A549 (cell line): ENCODE data around the gene GLB1L2. TPM values are rescaled to one million over a fixed set of nuclear protein-coding genes. Genes with fewer than 3 reads are reported as not detected.

Source experiments
- ATAC-seq, 2 experiments: fragments of 200-7000 bp in 1 of 2; fragments of >200 bp in 1 of 2; cut with Nextera tagmentation in 1 of 2; cut with Tn5 transposase in 1 of 2; 3 replicates each; pipeline versions ENCODE4 v1.8.0 to v1.9.1; 2018 to 2020; ENCODE audit warnings: mild to moderate bottlenecking in 1 of 2, moderate library complexity in 1 of 2
- CTCF ChIA-PET: fragments of 300-600 bp; sonication (Branson Sonifier 250); formaldehyde crosslinking; extraction: SDS; loops from one replicate; lab custom pipeline; 2021; ENCODE audit warnings: antibody characterized with exemption, inconsistent platforms; lab: Yijun Ruan, JAX
- POLR2A ChIA-PET: fragments of 350-600 bp; formaldehyde crosslinking; extraction: SDS; loops from one replicate; lab custom pipeline; 2021; ENCODE audit warnings: antibody characterized with exemption, inconsistent platforms; lab: Yijun Ruan, JAX
- DNase-seq, 2 experiments: peaks; one replicate each; pipeline versions ENCODE4 v3.0.0 to v3.0.0-alpha.2; 2011 to 2016; ENCODE audit warnings: low read depth in 1 of 2, low spot score in 1 of 2
- FAIRE-seq: peaks from 2 replicates; lab custom pipeline; 2011; peaks lifted over from hg19 to GRCh38; lab: Jason Lieb, UNC
- H3K27ac ChIP-seq, 2 experiments: fragments of >200 bp; sonication (Bioruptor Twin); formaldehyde crosslinking; 3 replicates each; pipeline ENCODE4 v1.5.1; 2016 to 2017
- H3K4me1 ChIP-seq: fragments of >200 bp; sonication (Bioruptor Twin); formaldehyde crosslinking; 3 replicates; pipeline ENCODE4 v1.6.1; 2016
- H3K4me2 ChIP-seq: fragments of >200 bp; sonication (Bioruptor Twin); formaldehyde crosslinking; 3 replicates; pipeline ENCODE4 v1.6.1; 2016
- H3K4me3 ChIP-seq: fragments of >200 bp; sonication (Bioruptor Twin); formaldehyde crosslinking; 3 replicates; pipeline ENCODE4 v1.5.1; 2016
- H3K9me3 ChIP-seq: fragments of >200 bp; sonication (Bioruptor Twin); formaldehyde crosslinking; 3 replicates; pipeline ENCODE4 v1.6.1; 2016
- ATOH8 ChIP-seq: fragments of 250-450 bp; sonication (Bioruptor Pico); IDR thresholded peaks from 2 replicates; pipeline ENCODE4 v1.5.0; 2020; ENCODE audit warnings: low read depth, mild to moderate bottlenecking, moderate library complexity
- BHLHE40 ChIP-seq: IDR thresholded peaks from 2 replicates; pipeline ENCODE4 v1.6.1; 2012; ENCODE audit warnings: low read depth, low read length, inconsistent platforms
- CEBPB ChIP-seq, 2 experiments: fragments of >200 bp in 1 of 2; sonication (Bioruptor Twin) in 1 of 2; formaldehyde crosslinking in 1 of 2; IDR thresholded peaks; 2 replicates each; pipeline ENCODE4 v1.6.1; 2012 to 2016
- CHD2 ChIP-seq: fragments of 150-350 bp; IDR thresholded peaks from 2 replicates; pipeline ENCODE4 v1.6.1; 2014; ENCODE audit warnings: low read length; ENCODE audit not compliant: partially characterized antibody
- CHD4 ChIP-seq: fragments of 200-600 bp; sonication (generic); IDR thresholded peaks from 2 replicates; pipeline ENCODE4 v1.6.1; 2016; ENCODE audit warnings: antibody characterized with exemption, mild to moderate bottlenecking, borderline replicate concordance
- E2F6 ChIP-seq: IDR thresholded peaks from 2 replicates; pipeline ENCODE4 v1.6.1; 2012; ENCODE audit warnings: low read depth, borderline replicate concordance
- EHF ChIP-seq: fragments of 250-450 bp; sonication (Bioruptor Pico); IDR thresholded peaks from 2 replicates; pipeline ENCODE4 v1.5.0; 2020; ENCODE audit warnings: mild to moderate bottlenecking
- EP300 ChIP-seq, 2 experiments: fragments of >200 bp; sonication (Bioruptor Twin); formaldehyde crosslinking; IDR thresholded peaks; 2 replicates in 1 of 2; 3 replicates in 1 of 2; pipeline ENCODE4 v1.6.1; 2016 to 2017
- FOSL2 ChIP-seq, 2 experiments: fragments of 450-650 bp in 1 of 2; fragments of >200 bp in 1 of 2; sonication (Bioruptor Twin) in 1 of 2; formaldehyde crosslinking; IDR thresholded peaks; 2 replicates each; pipeline versions ENCODE4 v1.5.0 to v1.6.1; 2016 to 2020; ENCODE audit warnings: mild to moderate bottlenecking in 1 of 2, moderate library complexity in 1 of 2
- FOXS1 ChIP-seq: fragments of 250-450 bp; sonication (Bioruptor Pico); IDR thresholded peaks from 2 replicates; pipeline ENCODE4 v1.5.0; 2020; ENCODE audit warnings: mild to moderate bottlenecking, moderate library complexity
- HOXA7 ChIP-seq: fragments of 250-450 bp; sonication (Bioruptor Pico); IDR thresholded peaks from 2 replicates; pipeline ENCODE4 v1.5.0; 2020; ENCODE audit warnings: mild to moderate bottlenecking, moderate library complexity
- HOXB5 ChIP-seq: fragments of 250-450 bp; sonication (Bioruptor Pico); IDR thresholded peaks from 2 replicates; pipeline ENCODE4 v1.5.0; 2020; ENCODE audit warnings: mild to moderate bottlenecking, moderate library complexity
- KDM5A ChIP-seq: fragments of 200-600 bp; sonication (generic); IDR thresholded peaks from 2 replicates; pipeline ENCODE4 v1.6.1; 2016; ENCODE audit warnings: antibody characterized with exemption, mild to moderate bottlenecking
- MAFK ChIP-seq: fragments of 450-650 bp; IDR thresholded peaks from 2 replicates; pipeline ENCODE4 v1.6.1; 2014; ENCODE audit not compliant: partially characterized antibody
- MAX ChIP-seq: IDR thresholded peaks from 2 replicates; pipeline ENCODE4 v1.6.1; 2012
- MAZ ChIP-seq: fragments of 150-350 bp; IDR thresholded peaks from 2 replicates; pipeline ENCODE4 v1.6.1; 2014; ENCODE audit warnings: antibody characterized with exemption, low read depth, low read length, borderline replicate concordance
- MYC ChIP-seq: IDR thresholded peaks from 2 replicates; pipeline ENCODE4 v1.6.1; 2012; ENCODE audit warnings: mild to moderate bottlenecking, inconsistent platforms, low read length, improper control_type of control experiment, borderline replicate concordance
- PHF8 ChIP-seq: fragments of 200-600 bp; sonication (generic); IDR thresholded peaks from 2 replicates; pipeline ENCODE4 v1.6.1; 2016; ENCODE audit warnings: low read depth, mild to moderate bottlenecking, antibody characterized with exemption, moderate library complexity, borderline replicate concordance
- POLR2AphosphoS2 ChIP-seq: conservative IDR thresholded peaks from 2 replicates; pipeline ENCODE4 v1.6.1; 2012; ENCODE audit warnings: low read length, improper control_type of control experiment, inconsistent platforms
- RAD21 ChIP-seq, 2 experiments: fragments of >200 bp in 1 of 2; sonication (Bioruptor Twin) in 1 of 2; formaldehyde crosslinking in 1 of 2; IDR thresholded peaks in 1 of 2; conservative IDR thresholded peaks in 1 of 2; 2 replicates in 1 of 2; 3 replicates in 1 of 2; pipeline ENCODE4 v1.6.1; 2012 to 2018; ENCODE audit warnings: inconsistent platforms in 1 of 2
- RCOR1 ChIP-seq: fragments of 150-350 bp; IDR thresholded peaks from 2 replicates; pipeline ENCODE4 v1.6.1; 2014; ENCODE audit warnings: antibody characterized with exemption, low read length, low read depth
- SMC3 ChIP-seq: fragments of >200 bp; sonication (Bioruptor Twin); formaldehyde crosslinking; IDR thresholded peaks from 3 replicates; pipeline ENCODE4 v1.6.1; 2018; ENCODE audit warnings: inconsistent platforms
- TP53 ChIP-seq: fragments of 250-450 bp; sonication (Bioruptor Pico); IDR thresholded peaks from 2 replicates; pipeline ENCODE4 v1.5.0; 2021; ENCODE audit warnings: mild to moderate bottlenecking, moderate library complexity
- ZFP36 ChIP-seq: fragments of 450-650 bp; IDR thresholded peaks from 2 replicates; pipeline ENCODE4 v1.6.1; 2014; ENCODE audit warnings: borderline replicate concordance; ENCODE audit not compliant: partially characterized antibody
- WGBS: methylation state at CpG from one replicate; pipeline ENCODE4 v1.1.6; 2017; ENCODE audit errors: missing lambda C conversion rate; 5-methylcytosine and 5-hydroxymethylcytosine counted together
- polyA plus RNA-seq, 4 experiments: library from polyadenylated mRNA; depleted of rRNA in 3 of 4; stranded (reverse); fragments of >200 nt; fragmentation: RNase III in 1 of 4; extraction: RNeasy Plus Mini Kit Qiagen cat#74134 plus additional on column Dnase treatment in 1 of 4; gene quantifications; 2 replicates in 3 of 4; 3 replicates in 1 of 4; pipeline ENCODE4 v1.2.3, GENCODE V29; 2011 to 2017

The GLB1L2 gene
- polyA plus RNA-seq, 2 of the 4 experiments (the other 2 are of a cell fraction), result 1.1 to 3.5 TPM

GRCh38 chr11:134395002-134395401 is 63.2 kb downstream of the GLB1L2 start:
- H3K27ac ChIP-seq, result no peak overlapping the region
- TF ChIP-seq MAZ, result no peak
- TF ChIP-seq E2F6, result no peak
- no peak for TF ChIP-seq SMC3
- no peak for TF ChIP-seq MAFK
- ChIA-PET CTCF (no interaction called here), POLR2A (no interaction called here)
- no peaks in the 10 kb centered on the region for H3K4me1 ChIP-seq
- FAIRE-seq (no peak), DNase-seq (no peak), ATAC-seq (no peak)
- no peak overlapping the region for H3K4me2 ChIP-seq
- H3K9me3 ChIP-seq, result no peaks in the 10 kb centered on the region
- 77% methylated on average over 6 of the region's 12 CpGs for WGBS
- no peak overlapping the region for H3K4me3 ChIP-seq

GRCh38 chr11:134397304-134398078 is 65.7 kb downstream of the GLB1L2 start:
- no peak overlapping the region for H3K27ac ChIP-seq
- TF ChIP-seq ATOH8 (CRISPR knock-in tag) (no peak), ZFP36 (no peak), EP300 (IDR thresholded peaks at IDR 0.05) (no peak), CHD2 (no peak), BHLHE40 (no peak), HOXB5 (CRISPR knock-in tag) (no peak), FOXS1 (no peak), TP53 (CRISPR knock-in tag) (no peak), CHD4 (no peak), CEBPB (IDR thresholded peaks at IDR 0.05) (no peak), EHF (no peak), PHF8 (no peak), MAX (no peak), MYC (no peak), RAD21 (conservative IDR thresholded peaks at IDR 0.05 in 1 of 2, IDR thresholded peaks at IDR 0.05 in 1 of 2) (no peak), POLR2AphosphoS2 (no peak), FOSL2 (IDR thresholded peaks at IDR 0.05) (no peak), FOSL2 (CRISPR knock-in tag; IDR thresholded peaks at IDR 0.05) (no peak), KDM5A (no peak)
- TF ChIP-seq, all 56 proteins: peak for 0
- no peak for ATAC-seq
- no peak overlapping the region for H3K4me3 ChIP-seq
- no peaks in the 10 kb centered on the region for H3K9me3 ChIP-seq
- 48% methylated on average over 5 of the region's 18 CpGs for WGBS
- no peak for FAIRE-seq
- no peak for DNase-seq
- H3K4me2 ChIP-seq, result no peak overlapping the region
- no peaks in the 10 kb centered on the region for H3K4me1 ChIP-seq
- ChIA-PET POLR2A (no interaction called here), CTCF (no interaction called here)

- ChIA-PET CTCF (no interaction called here), POLR2A (no interaction called here)
- no peaks in the 10 kb centered on the region for H3K9me3 ChIP-seq
- no peak overlapping the region for H3K27ac ChIP-seq
- no peaks in the 10 kb centered on the region for H3K4me1 ChIP-seq
- ATAC-seq, result no peak
- no peak for FAIRE-seq
- DNase-seq, result no peak
- TF ChIP-seq FOSL2 (IDR thresholded peaks at IDR 0.05) (no peak), FOSL2 (CRISPR knock-in tag; IDR thresholded peaks at IDR 0.05) (no peak), HOXA7 (CRISPR knock-in tag) (no peak), RCOR1 (no peak)
- no peak overlapping the region for H3K4me2 ChIP-seq
- 21% methylated on average over 10 of the region's 11 CpGs for WGBS
- H3K4me3 ChIP-seq, result no peak overlapping the region
Observed at GRCh38 chr11:134398079-134398444, 66.3 kb downstream of the GLB1L2 start.
